Measurements from ENCODE around the gene CASD1. TPM values are rescaled to one million over a fixed set of nuclear protein-coding genes. Genes with fewer than 3 reads are reported as not detected.

The CASD1 gene
- total and polyA plus RNA-seq, 2 of the 4 experiments (the other 2 are of a cell fraction): 4.0 to 4.5 TPM

- Histone ChIP-seq H3K9me3 (ENCODE audit: control insufficient read depth, insufficient read depth, low read length) (no peaks in the 10 kb centered on the region), H3K9ac (ENCODE audit: low read depth, low read length) (no peak overlapping the region), H3K79me1 (ENCODE audit: low read depth in 1 of 2, low read length in 2 of 2) (no peaks in the 10 kb centered on the region), H3K36me3 (ENCODE audit: control insufficient read depth, insufficient read depth, low read length) (peaks cover 4% of the 10 kb centered on the region; the same call in 1 of the 2 replicates), H2AK9ac (replicated peaks; ENCODE audit: low read depth, low read length, poor library complexity) (no peak overlapping the region), H3K4me1 (ENCODE audit: control insufficient read depth, insufficient read depth, low read length) (no peaks in the 10 kb centered on the region), H2BK120ac (ENCODE audit: low read depth, low read length) (no peak overlapping the region), H3K9me1 (ENCODE audit: insufficient read depth, low read length) (no peaks in the 10 kb centered on the region), H2BK15ac (ENCODE audit: low read depth, low read length) (no peak overlapping the region), H3K56ac (ENCODE audit: extremely low read depth, insufficient read depth, low read length) (no peak overlapping the region), H2AFZ (replicated peaks; ENCODE audit: low read length, poor library complexity) (no peak overlapping the region), H3K4me2 (ENCODE audit: low read depth, low read length) (no peak overlapping the region), H4K8ac (ENCODE audit: low read depth in 2 of 2, low read length in 2 of 2) (no peak overlapping the region), H2BK5ac (ENCODE audit: low read depth, low read length, poor library complexity, severe bottlenecking) (no peak overlapping the region), H3K4me3 (ENCODE audit: insufficient read depth, low read depth, low read length) (no peak overlapping the region), H3K4ac (ENCODE audit: low read depth, low read length) (no peak overlapping the region), H3K27me3 (ENCODE audit: control insufficient read depth, insufficient read depth, low read length) (no peaks in the 10 kb centered on the region), H3K27ac (ENCODE audit: insufficient read depth, low read length) (no peak overlapping the region), H2BK20ac (ENCODE audit: low read depth, low read length) (no peak overlapping the region), H3K14ac (replicated peaks; ENCODE audit: low read depth, low read length) (no peak overlapping the region), H4K5ac (ENCODE audit: low read depth, low read length) (no peak overlapping the region), H3K23ac (ENCODE audit: low read depth, low read length) (no peak overlapping the region), H4K20me1 (ENCODE audit: insufficient read depth, low read length) (no peaks in the 10 kb centered on the region), H2AK5ac (ENCODE audit: low read depth, low read length) (no peak overlapping the region), H3K18ac (ENCODE audit: low read depth, low read length) (no peak overlapping the region), H4K91ac (ENCODE audit: insufficient read depth, low read depth, low read length) (no peak overlapping the region)
- TF ChIP-seq CHD1 (IDR thresholded peaks at IDR 0.05; ENCODE audit: low read depth, low read length) (no peak), RAD21 (IDR thresholded peaks at IDR 0.05; ENCODE audit: low read length) (no peak), MAZ (IDR thresholded peaks at IDR 0.05; ENCODE audit: borderline replicate concordance, low read depth, low read length) (no peak), POLR2A (IDR thresholded peaks at IDR 0.05; ENCODE audit: low read depth, low read length) (no peak), BHLHE40 (IDR thresholded peaks at IDR 0.05; ENCODE audit: low read depth, low read length) (no peak), NFE2L2 (IDR thresholded peaks at IDR 0.05; ENCODE audit: low read depth, low read length) (no peak)
- TF ChIP-seq, protein P1, sequence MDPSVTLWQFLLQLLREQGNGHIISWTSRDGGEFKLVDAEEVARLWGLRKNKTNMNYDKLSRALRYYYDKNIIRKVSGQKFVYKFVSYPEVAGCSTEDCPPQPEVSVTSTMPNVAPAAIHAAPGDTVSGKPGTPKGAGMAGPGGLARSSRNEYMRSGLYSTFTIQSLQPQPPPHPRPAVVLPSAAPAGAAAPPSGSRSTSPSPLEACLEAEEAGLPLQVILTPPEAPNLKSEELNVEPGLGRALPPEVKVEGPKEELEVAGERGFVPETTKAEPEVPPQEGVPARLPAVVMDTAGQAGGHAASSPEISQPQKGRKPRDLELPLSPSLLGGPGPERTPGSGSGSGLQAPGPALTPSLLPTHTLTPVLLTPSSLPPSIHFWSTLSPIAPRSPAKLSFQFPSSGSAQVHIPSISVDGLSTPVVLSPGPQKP (IDR thresholded peaks at IDR 0.05; ENCODE audit: borderline replicate concordance, low read depth, low read length): no peak
- no TSS peak for BruUV-seq (replicated peaks)
- POLR2A ChIA-PET (ENCODE audit: unreplicated experiment): no interaction called here
- intact Hi-C loops (cut with micrococcal nuclease) (no loop called here), in situ Hi-C loops (cut with MboI; ENCODE audit: low sequenced_read_pairs) (no loop called here), dilution Hi-C loops (cut with HindIII; ENCODE audit: low sequenced_read_pairs, unreplicated experiment) (no loop called here)
- CTCF ChIA-PET: no interaction called here
- ATAC-seq (ENCODE audit: low read depth): no peak
- WGBS, 2 experiments (ENCODE audit: extremely low coverage in 2 of 2, insufficient read length in 1 of 2): no CpG with 5 or more reads among the region's 3 CpGs
- DNase-seq: no peak
Measured at GRCh38 chr7:94600267-94600666, 90.7 kb downstream of the CASD1 start.
